Endodermal cell (in vitro differentiated cells): ENCODE measurements around the gene HMGCS2. TPM values are rescaled to one million over a fixed set of nuclear protein-coding genes. Genes with fewer than 3 reads are reported as not detected.

Experiments used
- DNase-seq: peaks from one replicate; pipeline ENCODE4 v3.0.0-alpha.2; 2017
- H3K27ac ChIP-seq: 2 replicates; pipeline ENCODE4 v1.5.1; 2013; ENCODE audit warnings: mild to moderate bottlenecking, low read depth, low read length, moderate library complexity
- H3K27me3 ChIP-seq: 2 replicates; pipeline ENCODE4 v1.6.1; 2013; ENCODE audit warnings: mild to moderate bottlenecking, low read length, moderate library complexity; ENCODE audit not compliant: insufficient read depth, control insufficient read depth, poor library complexity, severe bottlenecking
- H3K36me3 ChIP-seq: 2 replicates; pipeline ENCODE4 v1.7.0; 2013; ENCODE audit warnings: mild to moderate bottlenecking, low read length, moderate library complexity; ENCODE audit not compliant: control insufficient read depth, insufficient read depth
- H3K4me1 ChIP-seq: one replicate; pipeline ENCODE4 v1.7.0; 2013; ENCODE audit warnings: low read length; ENCODE audit not compliant: control insufficient read depth, insufficient read depth
- H3K4me3 ChIP-seq: 2 replicates; pipeline ENCODE4 v1.5.1; 2013; ENCODE audit warnings: mild to moderate bottlenecking, low read length, moderate library complexity
- H3K9ac ChIP-seq: 2 replicates; pipeline ENCODE4 v1.6.1; 2013; ENCODE audit warnings: mild to moderate bottlenecking, low read length, moderate library complexity; ENCODE audit not compliant: poor library complexity, severe bottlenecking; ENCODE audit errors: extremely low read depth
- H3K9me3 ChIP-seq: 2 replicates; pipeline ENCODE4 v1.6.1; 2013; ENCODE audit warnings: mild to moderate bottlenecking, low read length, moderate library complexity; ENCODE audit not compliant: control insufficient read depth
- H3K27ac Mint-ChIP-seq: 2 replicates; pipeline ENCODE4 v1.8.0; 2020; ENCODE audit warnings: mixed read lengths
- H3K27me3 Mint-ChIP-seq: 2 replicates; pipeline ENCODE4 v1.8.0; 2021; ENCODE audit warnings: mild to moderate bottlenecking, mixed read lengths; ENCODE audit not compliant: insufficient read depth
- H3K36me3 Mint-ChIP-seq: 2 replicates; pipeline ENCODE4 v1.8.0; 2020; ENCODE audit warnings: low read depth, mixed read lengths
- H3K4me1 Mint-ChIP-seq: 2 replicates; pipeline ENCODE4 v1.8.0; 2020; ENCODE audit warnings: mixed read lengths
- H3K4me3 Mint-ChIP-seq: 2 replicates; pipeline ENCODE4 v1.8.0; 2020; ENCODE audit warnings: mild to moderate bottlenecking, moderate library complexity, mixed read lengths
- H3K9me3 Mint-ChIP-seq: 2 replicates; pipeline ENCODE4 v1.8.0; 2020; ENCODE audit warnings: mild to moderate bottlenecking, mixed read lengths
- WGBS, 2 experiments: methylation state at CpG; one replicate each; pipeline versions ENCODE4 v1.1.5 to v1.1.7; 2013; ENCODE audit warnings: missing lambda C conversion rate in 2 of 2, mixed read lengths in 1 of 2; ENCODE audit not compliant: insufficient coverage in 1 of 2, insufficient read length in 1 of 2; 5-methylcytosine and 5-hydroxymethylcytosine counted together
- total RNA-seq, 2 donors: library from RNA; stranded (reverse); fragmentation: NEBNext Ultra II Directional in 1 of 2; extraction: Animal tissue kit (Norgen Biotek cat#: 25700) in 1 of 2; gene quantifications; 2 replicates in 1 of 2; 3 replicates in 1 of 2; pipeline ENCODE4 v1.2.1, GENCODE V29; 2021
- TF ChIP-seq, protein P1 (sequence below): fragments of 200-600 bp; sonication (generic); conservative IDR thresholded peaks from 2 replicates; pipeline ENCODE4 v1.5.0; 2021; ENCODE audit warnings: antibody characterized with exemption, mild to moderate bottlenecking

Gene HMGCS2
- total RNA-seq, 2 donors from 2014 or later = not detected

DNA sequence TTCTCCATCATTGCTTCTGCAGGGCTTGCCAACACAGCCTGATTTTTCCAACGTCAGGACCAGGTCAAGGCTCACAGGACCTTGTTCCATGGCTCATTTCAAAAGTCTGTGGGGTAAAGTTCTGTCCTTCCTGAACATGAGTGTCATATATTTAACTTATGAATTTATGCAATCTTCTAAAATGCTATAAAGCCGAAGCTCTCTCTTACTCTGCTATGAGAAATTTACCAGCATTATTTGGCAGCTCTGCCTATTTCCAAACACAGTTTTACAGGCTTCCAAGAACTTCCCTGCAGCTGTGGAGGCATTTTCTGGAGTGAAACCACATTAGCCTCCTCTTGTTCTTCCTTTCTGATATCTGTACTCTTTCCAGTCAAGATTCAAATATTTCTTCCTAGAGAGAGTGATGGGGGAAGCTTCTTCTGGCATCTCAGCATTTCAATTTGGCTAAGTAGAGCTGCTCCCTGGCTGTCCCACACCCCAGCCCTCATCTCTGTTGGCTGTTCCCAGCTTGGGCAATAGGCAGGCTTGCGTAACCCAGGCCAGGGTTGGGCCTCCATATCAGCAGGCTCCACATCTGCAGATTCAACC, 15.6 kb upstream of the HMGCS2 start:
- WGBS, 2 experiments = 92 to 100% methylated on average over 2 to 3 of the region's 3 CpGs
- TF ChIP-seq, protein P1, sequence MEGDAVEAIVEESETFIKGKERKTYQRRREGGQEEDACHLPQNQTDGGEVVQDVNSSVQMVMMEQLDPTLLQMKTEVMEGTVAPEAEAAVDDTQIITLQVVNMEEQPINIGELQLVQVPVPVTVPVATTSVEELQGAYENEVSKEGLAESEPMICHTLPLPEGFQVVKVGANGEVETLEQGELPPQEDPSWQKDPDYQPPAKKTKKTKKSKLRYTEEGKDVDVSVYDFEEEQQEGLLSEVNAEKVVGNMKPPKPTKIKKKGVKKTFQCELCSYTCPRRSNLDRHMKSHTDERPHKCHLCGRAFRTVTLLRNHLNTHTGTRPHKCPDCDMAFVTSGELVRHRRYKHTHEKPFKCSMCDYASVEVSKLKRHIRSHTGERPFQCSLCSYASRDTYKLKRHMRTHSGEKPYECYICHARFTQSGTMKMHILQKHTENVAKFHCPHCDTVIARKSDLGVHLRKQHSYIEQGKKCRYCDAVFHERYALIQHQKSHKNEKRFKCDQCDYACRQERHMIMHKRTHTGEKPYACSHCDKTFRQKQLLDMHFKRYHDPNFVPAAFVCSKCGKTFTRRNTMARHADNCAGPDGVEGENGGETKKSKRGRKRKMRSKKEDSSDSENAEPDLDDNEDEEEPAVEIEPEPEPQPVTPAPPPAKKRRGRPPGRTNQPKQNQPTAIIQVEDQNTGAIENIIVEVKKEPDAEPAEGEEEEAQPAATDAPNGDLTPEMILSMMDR = no peak
- Mint-ChIP-seq H3K27me3 (no peaks in the 10 kb centered on the region), H3K4me1 (peaks cover 18% of the 10 kb centered on the region), H3K27ac (no peak overlapping the region), H3K9me3 (peaks cover 3% of the 10 kb centered on the region), H3K4me3 (no peak overlapping the region), H3K36me3 (no peaks in the 10 kb centered on the region)
- Histone ChIP-seq H3K4me1 (peaks cover 14% of the 10 kb centered on the region), H3K27me3 (no peaks in the 10 kb centered on the region), H3K4me3 (no peak overlapping the region), H3K27ac (no peak overlapping the region), H3K9me3 (no peaks in the 10 kb centered on the region), H3K9ac (no peak overlapping the region), H3K36me3 (no peaks in the 10 kb centered on the region)
- DNase-seq = no peak

DNA sequence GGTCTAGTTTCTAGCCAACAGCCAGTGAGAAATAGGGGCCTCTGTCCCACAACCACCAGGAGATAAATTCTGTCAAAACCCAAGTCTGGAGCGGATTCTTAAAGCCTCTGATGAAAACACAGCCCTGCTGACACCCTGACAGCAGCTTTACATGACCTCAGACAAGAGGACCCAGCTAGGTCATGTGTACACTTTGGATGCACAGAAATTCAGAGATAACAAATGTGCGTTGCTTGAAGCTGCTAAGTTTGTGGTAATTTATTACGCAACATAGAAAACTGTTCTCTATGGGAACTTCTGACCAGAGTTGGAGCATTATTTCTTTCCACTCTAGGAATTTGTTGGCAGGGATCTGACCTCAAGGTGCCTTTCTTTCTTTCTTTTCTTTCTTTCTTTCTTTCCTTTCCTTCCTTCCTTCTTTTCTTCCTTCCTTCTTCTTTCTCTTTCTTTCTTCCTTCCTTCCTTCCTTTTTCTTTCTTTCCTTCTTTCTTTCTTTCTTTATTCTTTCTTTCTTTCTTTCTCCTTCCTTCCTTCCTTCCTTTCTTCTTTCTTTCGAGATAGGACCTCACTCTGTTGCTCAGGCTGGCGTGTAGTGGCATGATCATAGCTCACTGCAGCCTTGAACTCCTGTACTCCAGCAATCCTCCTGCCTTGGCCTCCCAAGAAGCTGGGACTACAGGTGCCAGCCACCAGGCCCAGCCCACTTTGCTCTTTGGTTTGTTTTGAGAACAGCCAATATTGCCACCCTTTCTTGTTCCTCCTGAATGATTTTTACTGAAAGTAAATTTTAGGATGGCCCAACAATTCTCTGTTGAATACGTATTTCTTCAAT, 14.9 kb upstream of the HMGCS2 start:
- H3K4me1 ChIP-seq = peaks cover 16% of the 10 kb centered on the region
- TF ChIP-seq, protein P1 = no peak
- WGBS, 2 experiments = 92 to 97% methylated on average over 6 of the region's 6 CpGs
- no peaks in the 10 kb centered on the region for H3K27me3 Mint-ChIP-seq
- H3K9ac ChIP-seq = no peak overlapping the region
- H3K27ac Mint-ChIP-seq = no peak overlapping the region
- no peaks in the 10 kb centered on the region for H3K36me3 Mint-ChIP-seq
- H3K27me3 ChIP-seq = no peaks in the 10 kb centered on the region
- no peak overlapping the region for H3K27ac ChIP-seq
- H3K9me3 Mint-ChIP-seq = peaks cover 3% of the 10 kb centered on the region
- H3K9me3 ChIP-seq = no peaks in the 10 kb centered on the region
- no peak overlapping the region for H3K4me3 Mint-ChIP-seq
- H3K4me1 Mint-ChIP-seq = peaks cover 23% of the 10 kb centered on the region
- H3K4me3 ChIP-seq = no peak overlapping the region
- no peak for DNase-seq
- H3K36me3 ChIP-seq = no peaks in the 10 kb centered on the region

DNA sequence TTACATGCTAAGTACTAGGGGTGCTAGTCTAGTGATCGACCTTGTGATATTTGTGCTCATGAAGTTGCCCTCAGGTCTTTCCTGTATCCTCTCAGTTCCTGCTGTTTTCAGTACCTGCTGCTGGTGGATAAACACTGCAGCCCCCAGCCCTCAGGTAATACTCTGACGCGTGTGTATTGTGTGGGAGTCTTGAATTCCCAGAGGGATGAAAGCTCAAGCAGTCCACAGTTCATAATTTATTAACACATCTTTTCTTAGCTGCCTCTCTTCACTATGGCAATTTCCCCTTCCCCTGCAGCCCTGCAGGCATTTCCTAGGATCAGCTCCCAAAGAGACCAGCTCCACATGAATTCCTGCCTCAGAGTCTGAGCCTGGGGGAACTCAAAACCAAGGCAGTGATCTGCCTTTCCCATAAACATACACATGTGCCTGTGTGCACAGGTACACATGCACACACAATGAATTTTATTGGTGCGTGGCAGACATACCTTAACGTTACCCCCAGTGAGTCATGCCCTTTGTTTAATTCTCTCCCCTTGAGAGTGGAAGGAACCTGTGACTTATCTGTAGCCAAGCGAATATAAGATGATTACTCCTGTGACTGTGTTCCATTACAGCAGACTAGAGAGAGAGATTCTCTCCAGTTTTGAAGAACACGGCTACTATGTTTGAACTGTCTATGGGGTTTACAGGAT, 14.1 kb upstream of the HMGCS2 start:
- H3K9me3 Mint-ChIP-seq = peaks cover 3% of the 10 kb centered on the region
- no peaks in the 10 kb centered on the region for H3K36me3 Mint-ChIP-seq
- no peak for DNase-seq
- peaks cover 23% of the 10 kb centered on the region for H3K4me1 Mint-ChIP-seq
- H3K36me3 ChIP-seq = no peaks in the 10 kb centered on the region
- no peak overlapping the region for H3K27ac Mint-ChIP-seq
- H3K27me3 ChIP-seq = no peaks in the 10 kb centered on the region
- TF ChIP-seq, protein P1 = no peak
- no peak overlapping the region for H3K4me3 Mint-ChIP-seq
- no peak overlapping the region for H3K4me3 ChIP-seq
- H3K9me3 ChIP-seq = no peaks in the 10 kb centered on the region
- H3K27ac ChIP-seq = no peak overlapping the region
- H3K4me1 ChIP-seq = peaks cover 16% of the 10 kb centered on the region
- WGBS, 2 experiments = 91 to 95% methylated on average over 4 to 7 of the region's 7 CpGs
- H3K9ac ChIP-seq = no peak overlapping the region
- H3K27me3 Mint-ChIP-seq = no peaks in the 10 kb centered on the region
